Medulla oblongata (tissue), 1 donor: Measurements from ENCODE around the gene LDLR.
"Not testable (repeated sequence)": the region's sequence is repeated elsewhere in the genome, so short reads cannot be mapped to it uniquely, and the experiment has no call there.

Source experiments
- DNase-seq: peaks from one replicate; pipeline ENCODE4 v3.0.0-alpha.2; 2015; ENCODE audit errors: extremely low spot score

LDLR gene

DNA sequence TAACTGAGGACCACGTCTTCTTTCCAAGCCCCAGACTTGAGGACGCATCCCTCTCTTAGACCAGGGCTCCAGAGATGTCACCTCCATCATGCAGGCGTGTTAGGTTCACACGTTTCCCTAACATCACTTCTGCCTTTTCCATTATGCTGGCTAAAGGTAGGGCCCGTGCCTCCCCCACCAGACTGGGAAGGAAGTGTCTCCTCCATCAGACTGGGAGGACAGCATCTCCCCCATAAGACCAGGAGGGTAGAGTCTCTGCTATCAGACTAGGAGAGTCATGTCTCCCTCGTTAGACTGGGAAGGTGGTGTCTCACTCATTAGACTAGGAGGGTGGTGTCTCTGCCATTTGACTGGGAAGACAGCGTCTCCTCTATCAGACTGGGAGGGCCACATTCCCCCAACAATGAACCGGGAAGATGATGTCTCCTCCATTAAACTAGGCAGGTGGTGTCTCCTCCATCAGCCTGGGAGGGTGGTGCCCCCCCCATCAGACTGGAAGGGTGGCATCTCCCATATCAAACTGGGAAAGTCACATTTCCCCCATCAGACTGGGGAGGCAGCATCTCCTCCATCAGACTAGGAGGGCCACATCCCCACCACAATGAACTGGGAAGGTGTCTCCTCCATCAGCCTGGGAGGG, 84.4 kb downstream of the LDLR start:
- DNase-seq = no peak

DNA sequence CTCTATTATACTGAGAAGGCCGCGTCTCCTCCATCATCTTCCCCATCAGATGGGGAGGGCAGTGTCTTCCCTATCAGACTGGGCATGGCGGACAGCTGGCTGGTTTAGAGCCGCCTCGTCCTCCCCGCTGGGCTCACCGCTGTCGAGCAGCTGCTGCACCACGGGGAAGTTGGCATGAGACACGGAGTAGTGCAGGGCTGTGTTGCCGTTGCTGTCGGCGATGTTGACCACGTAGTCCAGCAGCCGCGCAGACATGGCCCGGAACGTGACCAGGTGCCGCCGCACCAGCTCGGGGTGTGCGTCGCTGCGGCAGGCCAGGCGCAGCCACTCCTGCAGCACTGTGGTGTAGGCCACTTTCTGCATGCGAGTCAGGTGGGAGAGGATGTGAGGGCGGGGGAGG, 85.1 kb downstream of the LDLR start:
- no peak for DNase-seq

DNA sequence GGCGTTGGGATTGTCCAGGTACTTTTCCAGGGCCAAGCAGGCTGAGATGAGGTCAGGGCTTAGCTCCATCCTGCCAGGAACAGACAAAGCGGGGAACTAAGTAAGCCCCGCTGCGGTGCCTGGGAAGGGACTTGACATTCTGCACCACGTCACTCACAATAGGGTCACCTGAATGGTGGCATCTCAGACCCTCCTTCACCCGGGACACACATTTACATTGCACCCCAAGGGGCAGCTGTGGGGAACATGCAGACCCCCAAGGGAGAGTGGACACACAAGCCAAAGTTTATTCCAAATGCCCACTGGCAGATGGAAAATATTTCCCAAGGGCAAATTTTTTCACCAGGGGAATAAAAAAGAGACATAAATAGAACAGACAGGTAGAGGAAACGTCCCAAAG, 86.7 kb downstream of the LDLR start:
- DNase-seq = no peak

DNA sequence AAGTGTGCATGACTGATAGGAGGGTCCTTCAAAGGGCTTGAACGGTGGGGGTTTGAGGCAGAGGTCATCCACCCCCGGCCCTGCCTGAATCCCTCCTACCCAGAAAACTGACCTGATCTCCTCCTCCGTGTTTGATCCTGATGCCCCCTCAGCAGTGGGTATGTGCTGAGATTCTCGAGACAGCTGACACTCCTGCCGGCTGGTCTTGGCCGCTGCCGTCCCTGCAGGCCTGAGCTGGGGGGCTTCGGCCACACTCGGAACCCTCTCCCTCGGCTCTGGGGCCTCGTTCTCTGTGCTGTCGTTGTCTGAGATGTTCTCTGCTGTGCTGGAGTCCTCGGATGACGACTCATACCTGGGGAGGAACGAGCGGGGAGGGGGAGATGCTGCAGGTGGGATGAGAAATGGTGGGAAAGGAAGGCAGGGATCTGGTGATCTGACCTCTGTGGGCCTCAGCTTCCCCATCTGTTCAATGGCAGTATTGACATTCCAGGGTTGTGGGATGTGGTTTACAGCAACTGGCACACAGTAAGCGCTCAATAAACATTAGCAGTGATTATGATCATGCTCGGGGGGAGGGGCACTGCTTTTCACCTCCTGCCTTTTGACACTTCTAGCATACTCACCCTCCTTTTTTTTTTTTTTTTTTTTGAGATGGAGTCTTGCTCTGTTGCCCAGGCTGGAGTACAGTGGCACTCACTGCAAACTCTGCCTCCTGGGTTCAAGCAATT, 87.4 kb downstream of the LDLR start:
- no peak for DNase-seq

DNA sequence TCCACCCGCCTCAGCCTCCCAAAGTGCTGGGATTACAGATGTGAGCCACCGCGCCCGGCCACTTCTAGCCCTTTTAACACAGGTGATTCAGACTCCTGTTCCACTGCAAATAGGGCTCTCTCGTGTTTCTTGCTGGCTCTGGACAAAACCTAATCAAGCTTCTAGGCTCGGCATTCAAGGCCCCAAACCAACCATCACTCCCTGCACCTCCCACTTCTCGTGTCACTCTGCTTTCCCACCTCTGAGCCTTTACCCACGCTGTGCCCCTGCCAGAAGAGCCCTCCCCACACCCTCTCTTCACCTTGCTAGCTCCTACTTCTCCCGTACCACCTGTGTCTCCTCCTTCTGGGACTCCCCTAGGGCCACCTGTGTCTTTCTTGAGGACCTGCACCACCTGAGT, 88.3 kb downstream of the LDLR start:
- DNase-seq = no peak

DNA sequence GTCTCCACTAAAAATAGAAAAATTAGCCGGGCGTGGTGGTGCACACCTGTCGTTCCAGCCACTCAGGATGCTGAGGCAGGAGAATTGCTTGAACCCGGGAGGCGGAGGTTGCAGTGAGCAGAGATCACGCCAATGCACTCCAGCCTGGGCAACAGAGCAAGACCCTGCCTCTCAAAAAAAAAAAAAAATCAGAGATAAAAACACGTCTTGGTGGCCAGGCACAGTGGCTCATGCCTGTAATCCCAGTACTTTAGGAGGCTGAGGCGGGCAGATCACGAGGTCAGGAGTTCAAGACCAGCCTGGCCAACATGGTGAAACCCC, 89.8 kb downstream of the LDLR start:
- DNase-seq = not testable (repeated sequence)

DNA sequence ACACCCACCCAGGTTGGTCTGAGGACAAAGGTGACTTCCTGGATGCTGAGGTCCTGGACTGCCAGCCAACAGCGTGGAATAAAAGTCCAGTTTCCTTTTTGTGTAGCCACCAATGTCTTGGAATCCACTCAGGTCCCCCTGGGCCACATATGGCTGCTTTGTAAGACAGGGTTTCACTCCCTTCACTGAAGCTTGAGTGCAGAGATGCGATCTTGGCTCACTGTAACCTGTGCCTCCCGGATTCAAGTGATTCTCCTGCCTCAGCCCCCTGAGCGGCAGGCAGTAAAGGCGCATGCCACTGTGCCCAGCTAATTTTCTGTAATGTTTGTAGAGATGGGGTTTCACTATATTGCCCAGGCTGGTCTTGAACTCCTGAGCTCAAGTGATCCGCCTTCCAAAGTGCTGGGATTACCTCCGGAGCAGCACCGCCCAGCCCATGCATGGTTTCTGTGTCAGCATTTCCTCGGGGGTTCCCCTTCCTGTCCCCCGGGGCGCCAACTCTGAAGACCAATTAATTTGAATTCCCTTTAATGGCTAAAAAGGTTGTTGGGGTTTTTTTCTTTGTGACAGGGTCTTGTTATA, 90.5 kb downstream of the LDLR start:
- DNase-seq = no peak

DNA sequence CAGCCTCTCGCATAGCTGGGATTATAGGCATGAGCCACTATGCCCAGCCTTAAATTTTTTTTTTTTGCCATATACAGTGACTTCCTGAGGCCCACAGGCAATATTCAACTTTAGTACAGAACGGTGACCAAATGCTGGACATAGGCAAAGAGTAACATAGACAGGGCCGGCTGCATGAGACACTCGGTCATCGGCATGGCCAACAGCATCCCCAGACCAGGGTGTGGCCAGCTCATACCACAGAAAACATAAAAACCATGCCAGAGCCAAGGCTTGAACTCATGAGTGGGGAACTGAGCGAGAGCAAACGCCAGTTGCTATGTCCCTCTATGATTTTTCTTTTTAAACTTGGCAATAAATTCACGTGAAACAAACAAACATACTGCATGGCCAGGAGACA, 91.1 kb downstream of the LDLR start:
- DNase-seq = no peak

DNA sequence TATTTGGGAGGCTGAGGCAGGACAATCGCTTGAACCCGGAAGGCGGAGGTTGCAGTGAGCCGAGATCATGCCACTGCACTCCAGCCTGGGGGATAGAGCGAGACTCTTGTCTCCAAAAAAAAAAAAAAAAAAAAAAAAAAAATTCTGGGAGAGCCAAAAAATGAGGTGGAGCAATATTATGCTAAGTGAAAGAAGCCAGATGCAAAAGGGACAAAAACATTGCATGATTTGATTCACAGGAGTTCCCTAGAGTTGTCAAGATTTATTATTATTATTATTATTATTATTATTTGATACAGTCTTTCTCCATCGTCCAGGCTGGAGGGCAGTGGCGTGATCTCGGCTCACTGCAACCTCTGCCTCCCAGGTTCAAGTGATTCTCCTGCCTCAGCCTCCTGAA, 91.7 kb downstream of the LDLR start:
- DNase-seq = not testable (repeated sequence)

DNA sequence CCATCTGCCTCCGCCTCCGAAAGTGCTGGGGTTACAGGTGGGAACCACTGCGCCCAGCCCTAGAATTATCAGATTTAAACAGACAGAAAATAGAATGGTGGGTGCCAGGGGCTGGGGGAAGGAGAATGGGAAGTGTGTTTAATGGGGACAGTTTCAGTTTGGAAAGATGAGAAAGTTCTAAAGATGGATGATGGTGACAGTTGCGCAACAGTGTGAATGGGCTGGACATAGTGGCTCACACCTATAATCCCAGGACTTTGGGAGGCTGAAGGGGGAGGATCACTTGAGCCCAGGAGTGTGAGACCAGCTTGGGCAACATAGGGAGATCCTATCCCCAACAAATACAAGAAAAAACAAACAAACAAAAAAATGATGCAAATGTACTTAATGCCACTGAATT, 92.2 kb downstream of the LDLR start:
- DNase-seq = no peak
